GM23338 (cell line): ENCODE data around the gene LRRC4B. TPM values are rescaled to one million over a fixed set of nuclear protein-coding genes. Genes with fewer than 3 reads are reported as not detected.

Experiments
- ATAC-seq: fragments of 200-7000 bp; cut with Tn5 transposase; 3 replicates; pipeline ENCODE4 v1.9.1; 2020
- DNase-seq: peaks from one replicate; pipeline ENCODE4 v3.0.0-alpha.2; 2015; ENCODE audit warnings: low spot score
- H2AFZ ChIP-seq: fragments of 200-600 bp; sonication (generic); 2 replicates; pipeline ENCODE4 v1.8.0; 2016; ENCODE audit warnings: antibody characterized with exemption, mild to moderate bottlenecking, moderate library complexity
- H3F3A ChIP-seq: fragments of 200-600 bp; sonication (generic); replicated peaks from 2 replicates; pipeline ENCODE4 v1.8.0; 2017; ENCODE audit warnings: antibody characterized with exemption, mixed run types, low read depth
- H3K27ac ChIP-seq: fragments of 200-600 bp; sonication (generic); 2 replicates; pipeline ENCODE4 v1.6.1; 2016; ENCODE audit warnings: low read depth
- H3K27me3 ChIP-seq: fragments of 200-600 bp; sonication (generic); 2 replicates; pipeline ENCODE4 v1.8.0; 2016; ENCODE audit warnings: mild to moderate bottlenecking, mixed run types, moderate library complexity; ENCODE audit not compliant: insufficient read depth
- H3K36me3 ChIP-seq: fragments of 200-600 bp; sonication (generic); 2 replicates; pipeline ENCODE4 v1.8.0; 2016; ENCODE audit warnings: mild to moderate bottlenecking; ENCODE audit not compliant: insufficient read depth
- H3K4me1 ChIP-seq: fragments of 200-600 bp; sonication (generic); 2 replicates; pipeline ENCODE4 v1.8.0; 2016; ENCODE audit warnings: mild to moderate bottlenecking, moderate library complexity; ENCODE audit not compliant: insufficient read depth
- H3K4me2 ChIP-seq: fragments of 200-600 bp; sonication (generic); 2 replicates; pipeline ENCODE4 v1.7.1; 2017; ENCODE audit warnings: mixed run types
- H3K4me3 ChIP-seq: fragments of 200-600 bp; sonication (generic); 2 replicates; pipeline ENCODE4 v1.6.1; 2016; ENCODE audit warnings: mixed run types
- H3K79me2 ChIP-seq: fragments of 200-600 bp; sonication (generic); replicated peaks from 2 replicates; pipeline ENCODE4 v1.8.0; 2017; ENCODE audit warnings: mild to moderate bottlenecking; ENCODE audit not compliant: insufficient read depth
- H3K9me2 ChIP-seq: fragments of 200-600 bp; sonication (generic); 2 replicates; pipeline ENCODE4 v1.8.0; 2017; ENCODE audit not compliant: insufficient read depth
- H4K20me1 ChIP-seq: fragments of 200-600 bp; sonication (generic); replicated peaks from 2 replicates; pipeline ENCODE4 v1.8.0; 2017; ENCODE audit warnings: mild to moderate bottlenecking; ENCODE audit not compliant: insufficient read depth
- H3K27ac Mint-ChIP-seq: 2 replicates; pipeline ENCODE4 v1.8.0; 2020; ENCODE audit warnings: inconsistent platforms, mild to moderate bottlenecking, moderate library complexity, mixed read lengths
- H3K27me3 Mint-ChIP-seq: 3 replicates; pipeline ENCODE4 v1.8.0; 2022; ENCODE audit warnings: low read depth, mild to moderate bottlenecking, moderate library complexity, mixed read lengths, inconsistent platforms; ENCODE audit not compliant: insufficient read depth, poor library complexity
- H3K36me3 Mint-ChIP-seq: 3 replicates; pipeline ENCODE4 v1.8.0; 2021; ENCODE audit warnings: low read depth, mild to moderate bottlenecking, inconsistent platforms, moderate library complexity, mixed read lengths
- H3K4me1 Mint-ChIP-seq: 3 replicates; pipeline ENCODE4 v1.8.0; 2020; ENCODE audit warnings: mild to moderate bottlenecking, inconsistent platforms, mixed read lengths
- H3K4me3 Mint-ChIP-seq: 3 replicates; pipeline ENCODE4 v1.8.0; 2021; ENCODE audit warnings: moderate library complexity, mild to moderate bottlenecking, inconsistent platforms, mixed read lengths
- H3K9me3 Mint-ChIP-seq: 3 replicates; pipeline ENCODE4 v1.8.0; 2020; ENCODE audit warnings: moderate library complexity, mild to moderate bottlenecking, inconsistent platforms, mixed read lengths
- CREB1 ChIP-seq: fragments of 250-450 bp; sonication (Bioruptor Pico); IDR thresholded peaks from 2 replicates; pipeline ENCODE4 v1.5.0; 2020; ENCODE audit warnings: low read depth, mild to moderate bottlenecking, moderate library complexity
- ETS1 ChIP-seq: IDR thresholded peaks from 2 replicates; pipeline ENCODE4 v1.6.1; 2016; ENCODE audit warnings: antibody characterized with exemption
- EZH2 ChIP-seq: fragments of 200-600 bp; sonication (generic); IDR thresholded peaks from one replicate; pipeline ENCODE4 v1.8.0; 2017; ENCODE audit warnings: antibody characterized with exemption, mild to moderate bottlenecking, low read depth; ENCODE audit not compliant: unreplicated experiment
- EZH2phosphoT487 ChIP-seq: fragments of 200-600 bp; sonication (generic); IDR thresholded peaks from one replicate; pipeline ENCODE4 v1.8.1; 2018; ENCODE audit warnings: antibody characterized with exemption; ENCODE audit not compliant: unreplicated experiment
- JUNB ChIP-seq: IDR thresholded peaks from one replicate; pipeline ENCODE4 v1.6.1; 2016; ENCODE audit warnings: antibody characterized with exemption; ENCODE audit not compliant: unreplicated experiment
- STAT1 ChIP-seq: IDR thresholded peaks from one replicate; pipeline ENCODE4 v1.6.1; 2016; ENCODE audit warnings: antibody characterized with exemption; ENCODE audit not compliant: unreplicated experiment
- ZNF114 ChIP-seq: fragments of 250-450 bp; sonication (Bioruptor Pico); IDR thresholded peaks from 2 replicates; pipeline ENCODE4 v1.5.0; 2020; ENCODE audit warnings: mild to moderate bottlenecking, moderate library complexity
- ZNF462 ChIP-seq: fragments of 250-450 bp; sonication (Bioruptor Pico); IDR thresholded peaks from 2 replicates; pipeline ENCODE4 v1.5.0; 2020; ENCODE audit warnings: mild to moderate bottlenecking, moderate library complexity
- polyA plus RNA-seq: library from polyadenylated mRNA; unstranded; fragments of >200 nt; fragmentation: Nextera tagmentation; extraction: Ambion mirVana; gene quantifications from 2 replicates; pipeline ENCODE4 v1.2.1, GENCODE V29; 2016
- total RNA-seq: library from RNA; depleted of rRNA; stranded (reverse); fragments of >200 nt; shearing (Covaris generic); gene quantifications from 2 replicates; pipeline ENCODE4 v1.2.3, GENCODE V29; 2014

LRRC4B gene
- total and polyA plus RNA-seq, 2 experiments from 2014 or later, result 2.0 to 13.2 TPM

- TF ChIP-seq ZNF462 (CRISPR knock-in tag) (no peak), CREB1 (CRISPR knock-in tag) (no peak)
These were observed 60.9 kb downstream of the LRRC4B start (continued) for GRCh38 chr19:50507376-50507775.

- Histone ChIP-seq H3K36me3 (no peaks in the 10 kb centered on the region), H4K20me1 (no peaks in the 10 kb centered on the region; the same call in 1 of the 2 replicates), H3K4me3 (no peak overlapping the region), H3K4me2 (no peak overlapping the region), H3K27me3 (peaks cover 19% of the 10 kb centered on the region), H2AFZ (no peak overlapping the region), H3K9me2 (no peaks in the 10 kb centered on the region), H3K4me1 (peaks cover 4% of the 10 kb centered on the region; the same call in 1 of the 2 replicates), H3K79me2 (no peaks in the 10 kb centered on the region), H3K27ac (no peak overlapping the region), H3F3A (no peaks in the 10 kb centered on the region)
- DNase-seq (no peak), ATAC-seq (no peak)
- Mint-ChIP-seq H3K9me3 (peaks cover 96% of the 10 kb centered on the region), H3K4me3 (no peak overlapping the region), H3K4me1 (no peaks in the 10 kb centered on the region), H3K27ac (no peak overlapping the region), H3K27me3 (peaks cover 9% of the 10 kb centered on the region), H3K36me3 (peaks cover 34% of the 10 kb centered on the region)
- TF ChIP-seq CREB1 (CRISPR knock-in tag), result no peak
- TF ChIP-seq ZNF114 (CRISPR knock-in tag), result no peak
- no peak for TF ChIP-seq JUNB
- TF ChIP-seq ZNF462 (CRISPR knock-in tag), result no peak
- TF ChIP-seq EZH2, result no peak
- TF ChIP-seq STAT1, result no peak
- TF ChIP-seq EZH2phosphoT487, result no peak
- TF ChIP-seq ETS1, result no peak
These were observed 61.5 kb downstream of the LRRC4B start for GRCh38 chr19:50506700-50507099.
